ENCODE results near the gene CLRN2.

CLRN2 gene

GRCh38 chr4:17477774-17478472, 37.0 kb upstream of the CLRN2 start:
- ChIA-PET POLR2A (no interaction called here), CTCF (interaction anchor here (1.7 kb wide), 1 partner anchor 9 kb away, joined by 9 read pairs; no protein-coding TSS in a partner anchor)
- no peak overlapping the region for H3K4me3 ChIP-seq (ENCODE audit: low read depth, low read length)
- no peak for TF ChIP-seq CTCF (IDR thresholded peaks at IDR 0.05; ENCODE audit: insufficient read depth, low read length, missing control alignments)
- no peak for DNase-seq (ENCODE audit: low read depth, low spot score)

GRCh38 chr4:17480210-17480927, 34.6 kb upstream of the CLRN2 start:
- no peak for DNase-seq (ENCODE audit: low read depth, low spot score)
- CTCF ChIA-PET, result interaction anchor here (0.7 kb wide), 1 partner anchor 12 kb away, joined by 3 read pairs; no protein-coding TSS in a partner anchor
- POLR2A ChIA-PET, result no interaction called here
- no peak overlapping the region for H3K4me3 ChIP-seq (ENCODE audit: low read depth, low read length)
- no peak for TF ChIP-seq CTCF (IDR thresholded peaks at IDR 0.05; ENCODE audit: insufficient read depth, low read length, missing control alignments)

GRCh38 chr4:17480955-17481354, 34.0 kb upstream of the CLRN2 start:
- POLR2A ChIA-PET, result no interaction called here
- H3K4me3 ChIP-seq (ENCODE audit: low read depth, low read length), result no peak overlapping the region
- no peak for DNase-seq (ENCODE audit: low read depth, low spot score)
- CTCF ChIA-PET, result interaction anchor here (0.7 kb wide), 1 partner anchor 13 kb away, joined by 3 read pairs; no protein-coding TSS in a partner anchor
- no peak for TF ChIP-seq CTCF (IDR thresholded peaks at IDR 0.05; ENCODE audit: insufficient read depth, low read length, missing control alignments)

GRCh38 chr4:17482716-17483115, 32.2 kb upstream of the CLRN2 start:
- POLR2A ChIA-PET, result no interaction called here
- DNase-seq (ENCODE audit: low read depth, low spot score), result no peak
- TF ChIP-seq CTCF (IDR thresholded peaks at IDR 0.05; ENCODE audit: insufficient read depth, low read length, missing control alignments), result no peak
- no peak overlapping the region for H3K4me3 ChIP-seq (ENCODE audit: low read depth, low read length)
- CTCF ChIA-PET, result no interaction called here

GRCh38 chr4:17489123-17489522, 25.8 kb upstream of the CLRN2 start:
- no peak for DNase-seq (ENCODE audit: low read depth, low spot score)
- POLR2A ChIA-PET, result no interaction called here
- H3K4me3 ChIP-seq (ENCODE audit: low read depth, low read length), result no peak overlapping the region
- CTCF ChIA-PET, result interaction anchor here (0.9 to 1.2 kb wide), 2 partner anchors 17 to 23 kb away, joined by 3 to 4 read pairs; partner anchors contain the start of gene QDPR
- no peak for TF ChIP-seq CTCF (IDR thresholded peaks at IDR 0.05; ENCODE audit: insufficient read depth, low read length, missing control alignments)

GRCh38 chr4:17489721-17490120, 25.2 kb upstream of the CLRN2 start:
- no peak overlapping the region for H3K4me3 ChIP-seq (ENCODE audit: low read depth, low read length)
- ChIA-PET POLR2A (no interaction called here), CTCF (interaction anchor here (1.2 kb wide), 1 partner anchor 22 kb away, joined by 4 read pairs; the partner anchor contains the start of gene QDPR)
- DNase-seq (ENCODE audit: low read depth, low spot score), result no peak
- TF ChIP-seq CTCF (IDR thresholded peaks at IDR 0.05; ENCODE audit: insufficient read depth, low read length, missing control alignments), result no peak
